Measurements from ENCODE around the gene ALDH1B1.

Gene ALDH1B1

GRCh38 chr9:38347946-38348345 is 44.6 kb upstream of the ALDH1B1 start:
- Histone ChIP-seq H3K4me3 (no peak overlapping the region), H3K36me3 (ENCODE audit: insufficient read depth, low read length) (no peaks in the 10 kb centered on the region)
- TF ChIP-seq FOXP2 (optimal IDR thresholded peaks at IDR 0.05; ENCODE audit: control extremely low read depth, extremely low read length, insufficient read depth): no peak
- TF ChIP-seq EZH2 (IDR thresholded peaks at IDR 0.05): no peak
- TF ChIP-seq POLR2AphosphoS5 (IDR thresholded peaks at IDR 0.05; ENCODE audit: borderline replicate concordance, low read depth, low read length): no peak

GRCh38 chr9:38350529-38350928 is 42.0 kb upstream of the ALDH1B1 start:
- no peak for DNase-seq (ENCODE audit: low read depth, low spot score)
- TF ChIP-seq EZH2 (IDR thresholded peaks at IDR 0.05) (no peak), POLR2AphosphoS5 (IDR thresholded peaks at IDR 0.05; ENCODE audit: borderline replicate concordance, low read depth, low read length) (no peak), FOXP2 (optimal IDR thresholded peaks at IDR 0.05; ENCODE audit: control extremely low read depth, extremely low read length, insufficient read depth) (no peak)
- Histone ChIP-seq H3K9ac (ENCODE audit: insufficient read length) (no peak overlapping the region), H3K36me3 (ENCODE audit: insufficient read depth, low read length) (no peaks in the 10 kb centered on the region), H3K9me3 (ENCODE audit: low read depth, low read length) (no peaks in the 10 kb centered on the region), H3K27ac (no peak overlapping the region), H3K4me3 (no peak overlapping the region)

More at GRCh38 chr9:38347946-38348345, 44.6 kb upstream of the ALDH1B1 start:
- H3K9me3 ChIP-seq (ENCODE audit: low read depth, low read length): no peaks in the 10 kb centered on the region
- DNase-seq (ENCODE audit: low read depth, low spot score): no peak
- H3K27ac ChIP-seq: no peak overlapping the region
- H3K9ac ChIP-seq (ENCODE audit: insufficient read length): no peak overlapping the region

GRCh38 chr9:38352530-38353328 is 39.8 kb upstream of the ALDH1B1 start:
- Histone ChIP-seq H3K27ac (no peak overlapping the region), H3K4me3 (no peak overlapping the region), H3K9ac (ENCODE audit: insufficient read length) (no peak overlapping the region), H3K36me3 (ENCODE audit: insufficient read depth, low read length) (no peaks in the 10 kb centered on the region), H3K9me3 (ENCODE audit: low read depth, low read length) (no peaks in the 10 kb centered on the region)
- DNase-seq (ENCODE audit: low read depth, low spot score): no peak
- TF ChIP-seq EZH2 (IDR thresholded peaks at IDR 0.05): no peak
- no peak for TF ChIP-seq FOXP2 (optimal IDR thresholded peaks at IDR 0.05; ENCODE audit: control extremely low read depth, extremely low read length, insufficient read depth)
- TF ChIP-seq POLR2AphosphoS5 (IDR thresholded peaks at IDR 0.05; ENCODE audit: borderline replicate concordance, low read depth, low read length): no peak

- no peak for DNase-seq (ENCODE audit: low read depth, low spot score)
- TF ChIP-seq POLR2AphosphoS5 (IDR thresholded peaks at IDR 0.05; ENCODE audit: borderline replicate concordance, low read depth, low read length): no peak
- TF ChIP-seq FOXP2 (optimal IDR thresholded peaks at IDR 0.05; ENCODE audit: control extremely low read depth, extremely low read length, insufficient read depth): no peak
- no peak for TF ChIP-seq EZH2 (IDR thresholded peaks at IDR 0.05)
- Histone ChIP-seq H3K36me3 (ENCODE audit: insufficient read depth, low read length) (no peaks in the 10 kb centered on the region), H3K9me3 (ENCODE audit: low read depth, low read length) (no peaks in the 10 kb centered on the region), H3K4me3 (no peak overlapping the region), H3K27ac (no peak overlapping the region), H3K9ac (ENCODE audit: insufficient read length) (no peak overlapping the region)
Observed at GRCh38 chr9:38355115-38355514, 37.4 kb upstream of the ALDH1B1 start.

- Histone ChIP-seq H3K9me3 (ENCODE audit: low read depth, low read length) (no peaks in the 10 kb centered on the region), H3K27ac (no peak overlapping the region), H3K9ac (ENCODE audit: insufficient read length) (no peak overlapping the region), H3K36me3 (ENCODE audit: insufficient read depth, low read length) (no peaks in the 10 kb centered on the region), H3K4me3 (no peak overlapping the region)
- TF ChIP-seq FOXP2 (optimal IDR thresholded peaks at IDR 0.05; ENCODE audit: control extremely low read depth, extremely low read length, insufficient read depth): no peak
- no peak for DNase-seq (ENCODE audit: low read depth, low spot score)
Observed at GRCh38 chr9:38355517-38356120, 36.9 kb upstream of the ALDH1B1 start.

GRCh38 chr9:38356851-38357250 is 35.7 kb upstream of the ALDH1B1 start:
- no peak overlapping the region for H3K27ac ChIP-seq

GRCh38 chr9:38357350-38358114 is 35.0 kb upstream of the ALDH1B1 start:
- Histone ChIP-seq H3K27ac (no peak overlapping the region), H3K9me3 (ENCODE audit: low read depth, low read length) (no peaks in the 10 kb centered on the region), H3K9ac (ENCODE audit: insufficient read length) (no peak overlapping the region), H3K4me3 (no peak overlapping the region), H3K36me3 (ENCODE audit: insufficient read depth, low read length) (no peaks in the 10 kb centered on the region)
- no peak for DNase-seq (ENCODE audit: low read depth, low spot score)
- TF ChIP-seq EZH2 (IDR thresholded peaks at IDR 0.05) (no peak), POLR2AphosphoS5 (IDR thresholded peaks at IDR 0.05; ENCODE audit: borderline replicate concordance, low read depth, low read length) (no peak), FOXP2 (optimal IDR thresholded peaks at IDR 0.05; ENCODE audit: control extremely low read depth, extremely low read length, insufficient read depth) (no peak)

More at GRCh38 chr9:38356851-38357250, 35.7 kb upstream of the ALDH1B1 start:
- Histone ChIP-seq H3K9me3 (ENCODE audit: low read depth, low read length) (no peaks in the 10 kb centered on the region), H3K36me3 (ENCODE audit: insufficient read depth, low read length) (no peaks in the 10 kb centered on the region), H3K9ac (ENCODE audit: insufficient read length) (no peak overlapping the region), H3K4me3 (no peak overlapping the region)
- no peak for DNase-seq (ENCODE audit: low read depth, low spot score)
- TF ChIP-seq FOXP2 (optimal IDR thresholded peaks at IDR 0.05; ENCODE audit: control extremely low read depth, extremely low read length, insufficient read depth) (no peak), POLR2AphosphoS5 (IDR thresholded peaks at IDR 0.05; ENCODE audit: borderline replicate concordance, low read depth, low read length) (no peak), EZH2 (IDR thresholded peaks at IDR 0.05) (no peak)

All from SK-N-MC (cell line).